HG03558 (cell line): Measurements from ENCODE around the gene RHCE.
"Not testable (repeated sequence)": the region's sequence is repeated elsewhere in the genome, so short reads cannot be mapped to it uniquely, and the experiment has no call there.

ENCODE experiments used
- ATAC-seq: cut with Tn5 transposase; IDR thresholded peaks from one replicate; pipeline ENCODE4 v1.9.1; 2021; ENCODE audit warnings: moderate number of reproducible peaks; ENCODE audit not compliant: unreplicated experiment; ENCODE audit errors: extremely low read depth

The RHCE gene

DNA sequence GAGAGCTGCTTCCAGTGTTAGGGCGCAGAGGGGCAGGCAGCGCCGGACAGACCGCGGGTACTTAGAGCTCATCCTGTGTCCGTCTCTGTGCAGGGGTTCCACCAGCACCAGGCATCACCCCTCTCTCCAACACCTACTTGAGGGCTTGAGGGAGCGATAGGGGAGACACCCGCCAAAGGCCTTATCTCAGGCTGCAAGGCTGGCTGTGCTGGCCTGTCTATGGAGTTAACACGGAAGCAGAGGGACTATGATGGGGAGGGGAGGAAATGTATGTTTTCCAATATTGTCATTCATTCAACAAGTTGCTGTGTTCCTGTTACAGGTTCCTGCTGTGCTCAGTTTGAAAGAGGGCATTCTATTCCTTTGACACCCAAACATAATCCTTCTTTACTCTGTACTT, at the start of gene RHCE:
Gene RHCE, minus strand, starts transcription at position 111 of the 400 bp plus-strand sequence. Its CDS starts 39 bp downstream, at position 72.
- ATAC-seq = not testable (repeated sequence)

DNA sequence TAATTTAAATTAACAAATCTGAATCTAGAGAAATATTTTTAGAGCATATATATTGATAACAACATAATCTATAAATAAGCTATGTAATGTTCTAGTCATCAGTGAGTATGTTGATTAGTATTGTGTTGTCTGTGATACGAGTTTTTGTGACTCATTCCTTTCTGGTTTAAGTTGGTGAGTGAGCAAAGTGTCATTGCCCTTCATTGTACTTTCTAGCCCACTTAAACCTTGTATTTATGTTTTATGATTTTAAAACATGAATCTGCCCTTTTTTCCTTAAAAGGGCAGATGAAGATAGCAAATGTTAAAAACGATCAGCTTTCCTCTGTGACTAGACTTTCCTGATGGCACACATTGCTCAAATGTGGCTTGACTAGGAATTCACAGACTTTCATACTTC, 48.6 kb upstream of the RHCE start:
- no peak for ATAC-seq

DNA sequence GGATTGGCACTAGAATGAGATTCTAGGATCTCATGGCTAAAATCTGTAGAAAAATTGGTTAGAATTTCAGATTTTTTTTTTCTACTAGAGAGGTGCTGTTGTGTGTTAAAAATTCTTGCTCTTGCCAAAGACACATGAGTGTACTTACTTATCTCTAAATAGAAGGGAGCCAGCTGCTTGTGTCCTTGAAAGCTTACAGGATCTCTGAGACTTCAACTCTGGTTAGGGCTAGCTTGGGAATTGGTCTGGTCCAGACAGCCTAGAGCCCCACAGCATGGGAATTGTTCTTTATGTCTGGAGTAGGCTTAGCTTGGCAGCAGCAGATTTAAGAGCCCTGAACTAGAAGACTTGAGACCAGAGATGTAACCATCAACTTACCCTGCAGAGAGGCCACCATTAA, 47.4 kb upstream of the RHCE start:
- no peak for ATAC-seq

DNA sequence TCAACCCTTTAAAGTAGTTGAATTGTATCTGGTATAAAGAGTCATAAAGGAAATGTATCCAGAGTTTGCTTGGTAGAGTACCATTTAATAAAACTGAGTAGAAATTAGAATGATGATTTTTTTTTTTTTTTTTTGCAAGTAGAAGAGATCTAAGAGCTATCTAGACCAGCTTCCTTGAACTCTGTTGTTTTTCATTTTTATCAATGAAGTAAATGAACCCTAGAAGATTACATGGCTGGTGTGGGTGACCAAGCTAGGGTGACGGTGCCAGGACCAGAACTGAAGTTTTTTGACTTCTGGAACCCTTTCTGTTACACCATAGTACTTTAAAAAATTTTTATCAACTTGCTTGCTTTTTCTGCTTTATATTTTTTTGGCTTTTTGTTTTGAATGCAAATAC, 47.0 kb upstream of the RHCE start:
- no peak for ATAC-seq

DNA sequence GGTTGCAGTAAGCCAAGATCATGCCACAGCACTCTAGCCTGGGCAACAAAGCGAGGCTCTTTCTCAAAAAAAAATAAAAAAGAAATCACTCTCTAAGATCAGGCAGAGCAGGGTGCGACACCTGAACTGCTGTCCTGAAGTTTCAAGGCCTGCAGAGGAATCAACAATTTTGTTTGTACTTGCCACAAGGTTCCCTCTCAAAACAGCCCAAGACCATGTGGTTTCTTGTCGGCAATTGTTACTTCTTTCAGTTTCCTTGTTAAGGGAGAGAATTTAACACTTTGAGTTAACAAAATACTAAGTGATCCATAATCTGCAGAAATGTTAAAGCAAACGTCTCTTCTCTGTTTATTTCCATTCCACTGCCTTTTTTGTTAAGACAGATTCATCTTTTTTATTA, 46.6 kb upstream of the RHCE start:
- no peak for ATAC-seq

DNA sequence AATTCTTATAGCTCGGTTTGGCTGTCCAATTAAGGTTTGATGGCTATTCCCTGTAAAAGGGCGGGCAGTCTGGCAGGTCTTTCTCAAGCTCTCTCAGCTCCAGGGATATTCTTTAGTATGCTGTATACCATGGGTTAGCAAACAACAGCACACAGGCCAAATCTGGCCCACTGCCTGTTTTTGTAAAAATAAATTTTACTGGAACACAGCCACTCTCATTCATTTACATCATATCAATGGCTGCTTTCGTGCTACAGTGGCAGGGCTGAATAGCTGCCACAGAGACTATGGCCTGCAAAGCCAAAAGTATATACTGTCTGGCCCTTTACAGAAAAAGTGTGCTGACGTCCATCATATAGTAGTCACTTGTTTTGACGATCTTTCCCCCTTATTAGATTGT, 42.1 kb upstream of the RHCE start:
- ATAC-seq = no peak

DNA sequence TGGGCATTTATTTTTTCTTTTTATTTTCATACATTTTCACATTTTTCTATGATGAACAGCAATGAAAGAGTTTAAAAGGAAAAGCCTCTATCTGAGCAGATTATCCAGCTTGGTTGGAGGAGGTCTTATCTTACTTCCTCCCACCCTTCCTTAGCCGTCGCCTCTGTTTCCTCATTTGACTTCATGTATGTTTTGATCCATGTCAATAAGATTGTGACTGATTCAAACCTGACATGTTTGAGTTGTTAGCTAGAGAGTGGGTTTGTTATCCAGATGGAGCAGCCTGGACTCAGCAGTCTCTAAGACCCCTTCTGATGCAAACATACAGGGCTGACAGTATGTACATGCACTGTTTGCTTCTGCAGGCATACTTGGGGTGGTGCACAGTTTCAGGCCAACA, 41.2 kb upstream of the RHCE start:
- no peak for ATAC-seq

DNA sequence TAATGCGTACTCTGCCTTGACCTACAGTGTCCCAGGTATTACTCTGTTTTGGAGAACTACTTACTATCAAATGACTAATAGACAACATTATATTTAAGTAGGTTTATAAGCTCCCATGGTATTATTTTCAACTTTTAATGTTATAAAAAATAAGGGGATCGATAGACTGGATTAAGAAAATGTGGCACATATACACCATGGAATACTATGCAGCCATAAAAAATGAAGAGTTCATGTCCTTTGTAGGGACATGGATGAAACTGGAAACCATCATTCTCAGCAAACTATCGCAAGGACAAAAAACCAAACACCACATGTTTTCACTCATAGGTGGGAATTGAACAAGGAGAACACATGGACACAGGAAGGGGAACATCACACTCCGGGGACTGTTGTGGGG, 40.2 kb upstream of the RHCE start:
- not testable (repeated sequence) for ATAC-seq

DNA sequence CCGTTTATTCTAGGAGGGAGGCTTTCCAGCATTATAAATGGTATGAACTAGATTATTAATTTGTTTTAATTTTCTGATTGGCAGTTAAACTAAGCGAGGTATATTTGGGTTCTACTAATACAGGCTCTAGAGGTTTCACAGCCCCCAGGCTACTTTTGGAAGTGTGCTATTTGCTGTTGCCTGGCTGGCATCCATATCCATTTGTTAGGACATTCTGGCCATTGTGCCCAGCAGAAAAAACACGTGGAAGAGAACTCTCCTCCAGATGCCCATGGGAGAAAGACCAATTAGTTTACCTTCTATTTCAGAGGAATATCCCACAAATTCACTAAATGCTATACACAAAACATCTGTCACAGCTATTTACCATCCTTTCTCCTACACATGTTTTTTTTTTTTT, 39.4 kb upstream of the RHCE start:
- ATAC-seq = no peak

DNA sequence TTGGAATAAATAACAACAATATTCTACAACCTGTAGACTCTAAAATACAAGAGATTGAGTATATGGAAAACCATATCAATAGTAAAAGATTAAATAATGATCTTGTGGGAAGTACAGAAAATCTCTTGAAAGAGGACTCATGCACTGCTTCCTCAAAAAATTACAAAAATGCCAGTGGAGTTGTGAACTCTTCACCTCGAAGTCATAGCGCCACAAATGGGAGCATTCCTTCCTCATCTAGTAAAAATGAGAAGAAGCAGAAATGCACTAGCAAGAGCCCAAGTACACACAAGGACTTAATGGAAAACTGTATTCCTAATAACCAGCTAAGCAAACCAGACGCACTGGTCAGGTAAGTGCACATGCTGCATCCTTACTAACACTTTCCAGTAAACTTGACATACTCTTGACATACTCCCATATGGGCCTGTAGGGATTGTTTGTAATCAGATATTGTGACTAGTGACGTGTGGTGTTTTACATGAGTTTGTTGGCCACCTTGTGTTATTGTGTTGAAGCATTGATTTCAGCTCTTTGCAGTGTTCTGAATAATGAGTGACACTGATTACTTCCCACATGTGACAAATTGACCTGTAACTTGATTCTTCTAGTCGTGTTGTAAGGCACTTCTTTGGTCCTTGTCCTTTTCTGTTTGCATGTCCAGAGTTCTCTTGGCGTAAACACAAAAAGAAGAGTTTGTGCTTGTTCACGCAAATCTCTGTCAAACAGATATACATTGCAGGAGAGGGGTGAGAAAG, 38.1 kb upstream of the RHCE start:
- ATAC-seq = no peak

DNA sequence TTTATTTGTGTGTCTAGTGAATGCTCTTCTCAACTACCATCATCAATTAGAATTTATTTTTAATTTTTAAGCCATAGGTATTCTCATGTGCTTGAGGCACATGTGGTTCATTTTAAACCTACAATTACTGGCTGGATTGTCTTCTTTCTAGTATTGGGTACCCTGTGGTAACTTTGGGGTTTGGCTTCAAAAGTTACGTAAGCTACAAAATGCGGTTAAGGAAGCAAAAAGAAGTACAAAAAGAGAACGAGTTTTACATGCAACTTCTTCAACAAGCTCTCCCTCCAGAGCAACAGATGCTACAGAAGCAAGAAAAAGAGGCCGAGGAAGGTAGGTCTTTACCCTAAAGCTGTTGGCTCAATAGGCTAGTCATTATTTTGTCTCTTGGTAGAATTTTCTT, 35.9 kb upstream of the RHCE start:
- no peak for ATAC-seq

DNA sequence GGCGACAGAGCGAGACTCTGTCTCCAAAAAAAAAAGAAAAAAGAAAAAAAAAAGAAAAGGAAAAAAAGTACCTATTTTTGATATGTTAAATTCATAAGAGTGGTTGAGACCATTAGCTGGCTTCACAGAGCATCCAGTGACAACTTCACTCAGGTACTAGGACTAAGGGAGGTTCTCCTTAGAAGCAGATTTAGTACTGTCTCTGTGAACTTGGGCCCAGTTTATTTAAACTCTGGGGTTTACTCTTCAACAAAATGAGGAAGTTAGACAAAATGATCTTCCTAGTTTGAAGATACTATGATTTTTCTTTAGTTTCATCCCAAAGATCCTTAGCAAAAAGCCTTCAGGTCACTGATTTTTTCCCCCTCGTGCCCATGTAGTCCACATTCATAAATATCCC, 31.3 kb upstream of the RHCE start:
- no peak for ATAC-seq

DNA sequence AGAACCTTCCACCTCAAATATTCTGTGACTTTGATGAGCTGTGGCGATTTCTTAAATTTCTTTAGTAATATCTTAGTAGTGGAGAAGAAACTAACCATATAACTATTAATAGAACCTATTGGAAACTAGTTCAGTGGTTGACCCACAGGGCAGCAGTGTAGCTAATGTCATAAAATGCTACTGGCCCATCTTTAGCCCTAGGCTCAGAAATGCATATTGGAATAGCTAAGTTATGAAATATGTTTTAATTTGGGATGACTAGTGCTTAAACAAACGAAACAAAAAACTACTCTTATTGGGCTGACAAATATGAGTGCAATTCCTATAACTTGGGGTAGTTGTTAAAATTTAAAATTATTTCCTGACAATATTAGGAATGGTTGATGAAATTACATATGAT, 30.3 kb upstream of the RHCE start:
- no peak for ATAC-seq

DNA sequence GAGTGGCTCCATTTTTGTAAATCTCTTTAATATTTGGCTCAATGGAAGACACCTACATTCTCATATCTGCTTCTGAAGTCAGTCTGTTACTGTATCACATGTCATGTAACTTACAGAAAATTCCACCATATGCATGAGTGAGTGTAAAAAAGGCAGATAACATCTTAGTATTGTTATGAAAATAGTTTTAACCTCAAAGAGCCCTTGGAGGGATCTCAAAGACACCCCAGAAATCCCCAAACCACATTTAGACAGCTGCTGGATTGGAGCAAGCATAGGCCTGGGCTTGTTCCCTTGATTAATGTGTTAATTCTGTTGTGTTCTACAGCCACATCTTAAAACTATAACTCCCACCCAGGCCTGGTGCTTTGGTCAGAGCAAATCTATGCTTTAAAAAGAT, 26.9 kb upstream of the RHCE start:
- ATAC-seq = peak; percentile 50

DNA sequence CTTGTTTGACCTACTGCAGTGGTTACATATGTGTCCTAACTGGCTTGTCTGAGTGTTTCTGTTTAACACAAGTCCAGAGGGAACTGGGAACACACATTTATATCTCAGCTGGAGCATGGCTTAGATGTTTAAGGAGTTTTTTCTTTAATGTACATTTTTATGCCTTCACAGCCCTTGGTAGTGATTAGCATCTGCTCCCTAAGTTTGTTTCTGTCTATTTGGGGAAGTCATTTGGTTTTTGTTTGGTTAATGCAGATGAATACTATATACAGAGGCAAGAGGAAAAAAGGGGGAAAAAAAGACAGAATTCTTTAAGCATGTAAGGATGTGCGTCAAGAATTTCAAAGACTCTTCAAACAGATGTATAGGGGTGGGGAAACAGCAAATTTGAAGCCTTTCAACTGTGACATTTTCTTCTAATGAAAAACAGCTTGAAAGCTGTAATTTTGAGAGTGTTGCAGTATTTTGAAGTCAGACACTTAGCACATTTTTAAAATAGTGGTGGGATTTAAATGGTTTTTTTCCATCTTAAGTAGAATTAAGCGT, 25.4 kb upstream of the RHCE start:
- ATAC-seq = no peak

DNA sequence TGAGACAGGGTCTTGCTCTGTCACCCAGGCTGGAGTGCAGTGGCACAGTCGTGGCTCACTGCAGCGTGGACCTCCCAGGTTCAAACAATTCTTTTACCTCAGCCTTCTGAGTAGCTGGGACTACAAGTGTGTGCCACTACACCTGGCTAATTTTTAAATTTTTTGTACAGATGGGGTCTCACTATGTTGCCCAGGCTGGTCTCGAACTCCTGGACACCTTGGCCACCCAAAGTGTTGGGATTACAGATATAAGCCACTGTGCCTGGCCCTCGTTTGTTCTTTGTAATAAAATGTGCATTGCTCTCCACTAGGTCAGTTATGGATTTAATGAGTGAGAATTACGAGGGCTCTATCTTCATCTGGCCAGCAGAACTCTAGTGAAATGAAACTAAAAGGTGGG, 24.0 kb upstream of the RHCE start:
- not testable (repeated sequence) for ATAC-seq

DNA sequence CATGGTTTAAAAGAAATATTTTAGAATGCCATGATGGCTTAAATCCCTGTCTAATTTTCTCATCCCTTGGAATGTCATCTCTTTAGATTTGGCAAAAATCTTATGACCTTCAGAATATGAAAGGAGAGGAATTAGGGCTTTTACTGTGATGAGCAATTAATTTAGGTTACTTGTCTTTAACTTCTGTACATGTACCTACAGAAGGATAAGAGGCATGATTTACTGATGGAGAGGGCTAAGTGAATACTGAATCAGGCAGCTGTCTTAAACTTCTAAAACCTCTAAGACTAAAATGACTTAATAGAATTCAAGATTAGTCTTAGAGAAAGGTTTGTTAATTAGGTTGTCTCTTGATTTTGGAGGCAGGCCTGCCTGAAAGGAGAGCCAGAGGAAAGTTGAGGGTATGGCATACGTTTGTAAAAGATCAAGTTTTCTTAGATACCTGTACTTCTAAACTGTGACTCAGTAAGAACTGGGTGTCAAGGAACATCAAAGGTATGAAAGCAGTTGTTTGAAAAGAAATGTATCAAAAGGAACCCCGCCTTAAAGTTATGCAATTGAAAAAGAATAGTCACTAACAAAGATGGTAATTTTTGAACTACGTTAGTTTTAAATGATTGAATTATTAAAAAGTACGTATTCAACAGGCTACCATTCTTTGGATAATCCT, 22.5 kb upstream of the RHCE start:
- no peak for ATAC-seq

DNA sequence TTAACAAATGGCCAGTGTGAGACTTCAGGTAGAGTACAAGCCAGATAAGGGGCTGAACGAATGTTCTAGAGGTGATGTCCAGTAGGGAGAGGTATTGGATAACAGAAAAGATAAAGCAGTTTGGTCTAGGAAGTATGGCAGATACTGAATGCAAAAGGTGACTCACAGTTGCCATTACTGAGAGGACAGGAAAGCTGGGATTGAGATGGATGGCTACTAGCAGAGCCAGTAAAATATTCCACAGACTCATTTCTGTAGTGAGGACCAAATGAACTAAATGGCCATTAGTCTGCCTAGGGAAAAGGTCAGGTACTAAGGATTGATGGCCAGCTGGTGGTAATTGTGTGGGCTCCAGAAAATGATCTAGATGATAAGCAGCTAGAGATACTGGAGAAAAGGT, 21.6 kb upstream of the RHCE start:
- no peak for ATAC-seq

DNA sequence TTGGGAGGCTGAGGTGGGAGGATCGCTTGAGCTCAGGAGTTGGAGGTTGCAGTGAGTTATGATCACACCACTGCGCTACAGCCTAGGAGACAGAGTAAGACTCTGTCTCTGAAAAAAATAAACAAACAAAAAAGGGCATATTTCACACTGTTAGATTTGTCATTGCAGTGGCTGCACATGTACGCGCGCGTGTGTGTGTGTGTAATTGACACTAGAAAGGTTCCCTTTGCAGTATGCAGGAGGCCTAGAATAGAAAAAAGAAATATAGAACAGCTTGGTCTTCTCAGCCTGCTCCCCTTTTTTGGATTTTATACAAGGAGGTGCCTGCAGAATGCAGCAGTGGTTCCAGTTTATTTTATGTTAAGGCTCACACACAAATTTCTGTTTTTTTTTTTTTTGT, 18.7 kb upstream of the RHCE start:
- no peak for ATAC-seq

DNA sequence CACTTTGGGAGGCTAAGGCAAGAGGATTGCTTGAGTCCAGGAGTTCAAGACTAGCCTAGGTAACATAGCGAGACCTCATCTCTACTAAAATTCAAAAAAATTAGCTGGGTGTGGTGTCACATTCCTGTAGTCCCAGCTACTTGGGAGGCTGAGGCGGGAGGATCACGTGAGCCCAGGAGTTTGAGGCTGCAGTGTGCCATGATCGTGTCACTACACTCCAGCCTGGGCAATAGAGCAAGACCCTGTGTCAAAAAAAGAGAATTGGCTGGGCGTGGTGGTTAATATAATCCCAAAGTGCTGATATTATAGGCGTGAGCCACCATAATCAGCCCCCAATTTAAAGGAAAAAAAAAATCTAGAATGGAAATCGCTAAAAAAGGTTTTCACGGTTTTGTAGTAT, 17.0 kb upstream of the RHCE start:
- ATAC-seq = no peak

DNA sequence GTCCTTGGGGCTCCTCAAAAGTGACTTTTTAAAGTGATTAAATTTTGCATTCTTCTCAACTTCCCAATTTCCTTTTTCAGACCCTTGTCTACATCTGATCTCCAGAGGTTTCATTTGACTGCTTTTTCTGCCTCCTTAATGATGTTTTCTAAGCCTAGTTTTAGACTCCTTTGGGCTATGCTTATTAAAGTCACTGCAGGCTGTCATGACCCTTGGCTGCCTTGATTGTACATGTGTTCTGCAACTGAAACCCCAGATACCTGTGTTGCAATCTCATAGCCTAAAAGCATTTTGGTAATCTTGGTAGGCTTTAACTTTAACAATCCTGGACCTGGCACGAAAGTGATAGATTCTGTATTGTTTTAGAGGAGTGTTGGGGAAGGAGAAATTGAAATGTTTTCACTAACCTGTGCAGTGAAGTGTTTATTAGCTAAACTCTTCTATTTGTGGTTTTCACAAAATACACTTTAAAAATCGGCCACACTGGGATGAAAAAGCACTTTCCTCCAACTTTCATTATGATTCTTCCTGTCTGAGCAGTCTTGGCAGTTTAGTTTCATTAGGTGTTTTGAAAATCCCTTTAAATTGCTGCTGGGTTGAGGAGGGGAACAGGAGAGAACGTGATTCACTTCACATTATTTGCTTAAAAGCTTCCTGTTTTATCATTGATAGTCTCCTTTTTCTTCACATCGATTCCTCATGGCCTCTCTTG, 14.9 kb upstream of the RHCE start:
- no peak for ATAC-seq
